Glomerular visceral epithelial cell (primary cell): ENCODE data around the gene TOR3A.
"Not testable (repeated sequence)": the region's sequence is repeated elsewhere in the genome, so short reads cannot be mapped to it uniquely, and the experiment has no call there.

ENCODE experiments used
- DNase-seq: peaks from one replicate; pipeline ENCODE4 v3.0.0-alpha.2; 2016; ENCODE audit errors: extremely low spot score

Gene TOR3A

GRCh38 chr1:179107706-179108629 is 26.1 kb downstream of the TOR3A start:
- no peak for DNase-seq

GRCh38 chr1:179108644-179109043 is 26.8 kb downstream of the TOR3A start:
- no peak for DNase-seq

- no peak for DNase-seq
These were observed 33.3 kb downstream of the TOR3A start for GRCh38 chr1:179115181-179115580.

GRCh38 chr1:179119513-179119912 is 37.6 kb downstream of the TOR3A start:
- DNase-seq = no peak

GRCh38 chr1:179120736-179121135 is 38.9 kb downstream of the TOR3A start:
- no peak for DNase-seq

GRCh38 chr1:179121159-179121938 is 39.5 kb downstream of the TOR3A start:
- DNase-seq = peak; percentile 64

- no peak for DNase-seq
These were observed 43.0 kb downstream of the TOR3A start for GRCh38 chr1:179124873-179125272.

GRCh38 chr1:179126338-179127060 is 44.6 kb downstream of the TOR3A start:
- DNase-seq = peak; percentile 55

GRCh38 chr1:179127163-179127895 is 45.5 kb downstream of the TOR3A start:
- DNase-seq = peak; percentile 36

GRCh38 chr1:179128520-179128919 is 46.6 kb downstream of the TOR3A start:
- DNase-seq = no peak

GRCh38 chr1:179129702-179130473 is 48.0 kb downstream of the TOR3A start:
- peak; percentile 44 for DNase-seq

GRCh38 chr1:179135168-179135567 is 53.3 kb downstream of the TOR3A start:
- not testable (repeated sequence) for DNase-seq

- not testable (repeated sequence) for DNase-seq
These were observed 53.8 kb downstream of the TOR3A start for GRCh38 chr1:179135707-179136106.

- DNase-seq = no peak
These were observed 55.9 kb downstream of the TOR3A start for GRCh38 chr1:179137617-179138255.

GRCh38 chr1:179138755-179139154 is 56.9 kb downstream of the TOR3A start:
- not testable (repeated sequence) for DNase-seq

GRCh38 chr1:179141592-179142251 is 59.9 kb downstream of the TOR3A start:
- DNase-seq = peak; percentile 61

GRCh38 chr1:179142889-179143299 is 61.0 kb downstream of the TOR3A start:
- peak; percentile 96 for DNase-seq

- DNase-seq = peak; percentile 86
These were observed 61.5 kb downstream of the TOR3A start for GRCh38 chr1:179143322-179143721.

- no peak for DNase-seq
These were observed 62.8 kb downstream of the TOR3A start for GRCh38 chr1:179144626-179145025.
